ENCODE measurements around the gene GRK5.

Gene GRK5

DNA sequence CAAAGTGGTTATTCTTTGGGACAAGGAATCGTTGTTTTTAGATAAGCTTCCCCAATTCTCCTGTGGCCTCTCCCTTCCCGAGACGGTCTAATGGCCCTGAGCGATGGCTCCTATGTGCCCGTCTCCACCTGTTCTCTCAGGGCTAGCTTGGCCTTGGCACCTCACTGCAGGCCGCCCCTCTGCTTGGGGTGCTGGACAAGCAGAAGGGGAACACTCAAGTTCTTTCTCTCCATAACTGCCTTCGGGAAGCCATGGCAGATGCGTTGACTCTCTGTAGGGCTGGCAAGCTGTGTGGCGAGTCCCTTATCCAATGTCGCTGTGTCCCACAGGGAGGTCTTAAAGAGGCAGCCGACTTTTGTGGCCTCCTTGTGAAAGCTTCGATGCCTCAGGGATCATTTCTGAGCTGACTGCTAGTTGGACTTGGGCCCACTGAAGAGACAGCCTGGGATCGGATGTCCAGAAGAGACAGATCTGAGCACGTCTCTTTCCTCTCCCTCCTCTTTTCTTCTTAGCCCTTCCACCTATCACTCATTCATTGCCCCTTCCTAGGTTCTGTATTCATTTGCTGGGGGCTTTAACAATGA lies 70.8 kb downstream of the GRK5 start:
- no peak for DNase-seq

DNA sequence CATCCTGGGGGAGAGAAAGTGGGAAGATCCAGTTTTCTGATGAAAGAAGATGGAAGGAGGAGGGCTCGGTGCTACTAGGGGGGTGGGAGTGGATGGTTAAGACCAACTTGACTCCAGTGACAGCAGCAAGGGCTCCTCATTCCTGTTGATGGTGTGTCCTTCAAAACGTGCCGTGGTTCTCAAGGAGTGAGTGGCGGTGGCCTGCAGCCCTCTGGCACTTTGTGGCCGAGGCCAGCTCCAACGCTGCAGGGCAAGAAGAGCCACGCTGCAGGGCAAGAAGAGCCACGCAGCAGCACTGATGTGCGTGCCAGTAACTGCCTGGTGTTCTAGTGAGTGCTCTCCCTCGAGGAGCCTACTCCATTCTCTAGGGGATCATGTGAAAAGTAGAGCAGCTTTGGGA lies 72.1 kb downstream of the GRK5 start:
- no peak for DNase-seq

DNA sequence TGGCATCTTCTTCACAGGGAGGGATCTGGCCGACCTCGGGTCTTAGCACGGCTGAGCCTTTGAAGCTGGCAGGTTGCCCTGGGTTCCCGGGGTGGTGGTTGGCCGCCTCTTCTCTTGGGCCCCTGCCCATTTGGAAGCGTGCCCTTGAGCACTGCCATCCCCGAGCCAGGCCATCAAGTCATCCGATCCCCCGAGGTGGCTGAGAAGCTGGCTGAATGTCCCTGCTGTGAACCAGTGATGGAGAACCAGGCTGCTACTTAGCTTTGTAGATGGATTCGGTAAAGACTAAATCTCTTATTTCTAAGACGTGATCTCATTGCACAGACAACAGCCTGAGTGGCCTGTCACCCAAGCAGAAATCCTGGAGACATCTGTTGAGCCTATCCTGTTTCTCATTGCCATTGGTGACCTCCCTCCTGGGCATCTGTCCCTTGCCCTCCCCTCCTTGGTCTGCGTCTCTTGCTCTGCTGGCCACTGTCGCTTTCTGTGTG lies 74.3 kb downstream of the GRK5 start:
- DNase-seq, result no peak

DNA sequence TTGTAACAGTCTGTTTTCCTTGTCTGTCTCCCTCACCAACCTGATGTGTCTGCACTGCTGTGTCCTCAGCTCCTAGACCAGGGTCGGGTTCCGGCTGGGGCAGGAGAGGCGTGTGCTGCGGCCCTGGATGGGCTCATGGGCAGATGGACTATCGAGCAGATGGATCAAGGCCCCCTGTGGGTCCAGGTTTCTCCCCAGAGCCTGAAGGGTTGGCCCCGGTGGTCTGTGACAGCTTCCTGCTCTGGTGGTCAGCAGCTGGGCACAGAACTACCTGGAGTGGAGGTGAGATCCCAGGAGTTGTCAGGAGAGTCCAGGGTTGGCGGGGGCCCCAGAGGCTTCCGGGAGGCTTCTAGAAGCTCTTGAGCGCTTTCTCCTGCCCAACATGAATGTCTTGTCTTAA lies 75.1 kb downstream of the GRK5 start:
- DNase-seq, result no peak

DNA sequence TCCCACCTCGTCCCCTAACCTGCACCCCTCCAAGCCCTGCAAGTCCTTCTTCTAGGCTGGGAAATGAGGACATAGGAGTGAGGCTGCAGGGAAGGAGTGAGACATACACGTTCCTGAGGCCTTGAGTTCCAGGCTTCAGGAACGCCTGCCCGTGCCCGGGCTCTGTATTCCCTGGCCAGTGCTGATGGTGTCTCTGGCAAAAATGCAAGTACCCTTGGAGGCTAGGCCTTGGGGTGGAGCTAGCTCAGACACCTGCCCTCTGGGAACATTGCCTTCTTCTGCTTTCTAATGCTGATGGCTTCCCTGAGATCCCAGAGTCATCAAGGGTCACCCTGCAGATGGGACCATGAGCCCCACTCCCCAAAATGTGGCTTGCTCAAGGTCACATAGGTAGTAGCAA lies 76.0 kb downstream of the GRK5 start:
- no peak for DNase-seq

DNA sequence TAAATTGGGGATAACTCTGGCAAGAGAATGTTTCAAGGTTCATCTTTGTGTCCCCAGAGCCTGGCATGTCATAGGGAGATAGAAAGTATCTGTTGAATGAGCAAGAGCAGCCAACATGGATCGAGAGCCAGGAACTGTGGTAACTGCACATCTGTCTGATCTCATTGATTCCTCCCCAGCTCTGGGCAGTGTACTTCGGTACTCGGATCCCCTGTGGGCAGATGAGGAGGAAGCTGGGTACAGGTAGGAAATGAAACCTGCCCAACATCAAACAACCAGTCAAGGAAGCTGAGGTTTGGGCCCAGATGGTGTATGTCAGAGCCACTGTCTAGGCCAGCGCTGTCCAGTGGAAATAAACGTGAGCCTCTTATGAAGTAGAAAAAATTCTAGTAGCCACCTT lies 76.4 kb downstream of the GRK5 start:
- peak in 4 of 5 donors; percentile 17 to 58 (median 24) for DNase-seq

DNA sequence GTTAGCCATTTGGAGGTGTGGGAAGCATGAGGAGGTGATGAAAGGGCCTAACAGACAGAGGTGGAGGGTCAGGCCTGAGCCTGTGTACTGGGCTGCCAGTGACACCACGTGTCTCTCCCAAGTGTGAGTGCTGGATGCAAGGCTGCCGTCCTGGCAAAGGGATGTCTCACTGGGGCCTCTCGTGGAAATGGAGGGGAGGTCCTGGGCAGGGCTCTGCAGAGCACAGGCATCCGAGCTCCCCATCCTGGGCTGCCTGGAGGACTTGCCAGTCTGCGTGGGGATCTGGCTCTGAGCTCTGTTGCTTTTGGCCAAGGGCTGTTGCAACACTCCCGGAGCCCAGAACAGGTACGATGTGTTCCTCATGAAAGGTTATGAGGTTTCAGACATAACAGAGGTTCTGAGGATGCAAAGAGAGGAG lies 77.3 kb downstream of the GRK5 start:
- no peak for DNase-seq

DNA sequence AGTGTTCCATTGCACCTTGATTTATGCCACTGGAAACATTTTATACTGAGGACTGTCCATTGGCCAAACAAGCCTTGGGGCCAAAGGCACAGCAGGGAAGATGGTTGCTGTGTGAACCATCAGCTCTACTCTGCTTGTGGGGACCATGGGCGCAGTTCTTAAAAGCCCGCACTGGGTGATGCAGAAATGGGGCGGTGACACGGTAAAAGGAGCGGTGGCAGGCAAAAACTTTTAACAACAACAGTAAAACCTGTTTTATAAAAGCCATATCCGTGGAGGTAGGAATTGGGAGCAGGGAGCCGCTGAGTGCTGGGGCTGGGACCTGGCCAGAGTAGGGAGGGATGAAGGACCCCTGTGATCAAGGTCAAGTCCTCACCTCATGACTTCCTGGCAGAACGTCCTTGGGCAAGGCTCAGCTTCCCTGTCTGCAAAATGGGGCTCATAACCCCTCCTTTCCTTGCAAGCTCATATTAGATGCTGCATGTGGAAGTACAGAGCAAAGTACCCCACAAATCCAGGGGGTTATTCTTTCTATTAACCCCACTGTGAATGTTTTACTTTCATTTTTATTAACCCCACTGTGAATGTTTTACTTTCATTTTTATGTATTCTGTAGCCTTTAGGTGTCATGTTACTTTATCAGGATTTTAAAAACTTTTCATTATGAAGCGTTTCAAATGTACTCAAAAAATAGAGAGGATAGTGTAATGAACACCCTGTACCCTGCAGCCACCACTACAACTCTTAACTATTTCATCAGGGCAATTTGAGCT lies 78.3 kb downstream of the GRK5 start:
- DNase-seq, result no peak

DNA sequence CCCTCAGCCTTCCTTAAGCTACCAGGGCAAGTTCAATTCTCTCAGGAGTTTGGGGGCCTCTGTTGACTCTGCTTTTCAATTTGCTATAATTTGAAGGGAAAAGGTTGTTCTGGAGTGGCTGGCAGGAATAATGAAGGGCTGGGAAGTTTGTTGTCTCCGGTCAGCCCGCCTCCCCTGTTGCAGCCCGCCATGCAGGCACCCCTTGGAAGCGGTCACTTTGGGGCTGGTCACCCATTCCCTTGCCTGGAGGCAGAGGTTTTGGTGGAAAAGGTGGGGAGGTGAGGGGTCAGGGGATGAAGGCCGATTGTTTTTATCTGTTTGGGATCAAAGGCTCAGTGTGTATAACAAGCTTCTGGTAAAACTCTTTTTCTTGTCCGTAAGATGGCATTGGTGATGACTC lies 79.1 kb downstream of the GRK5 start:
- DNase-seq, result no peak

DNA sequence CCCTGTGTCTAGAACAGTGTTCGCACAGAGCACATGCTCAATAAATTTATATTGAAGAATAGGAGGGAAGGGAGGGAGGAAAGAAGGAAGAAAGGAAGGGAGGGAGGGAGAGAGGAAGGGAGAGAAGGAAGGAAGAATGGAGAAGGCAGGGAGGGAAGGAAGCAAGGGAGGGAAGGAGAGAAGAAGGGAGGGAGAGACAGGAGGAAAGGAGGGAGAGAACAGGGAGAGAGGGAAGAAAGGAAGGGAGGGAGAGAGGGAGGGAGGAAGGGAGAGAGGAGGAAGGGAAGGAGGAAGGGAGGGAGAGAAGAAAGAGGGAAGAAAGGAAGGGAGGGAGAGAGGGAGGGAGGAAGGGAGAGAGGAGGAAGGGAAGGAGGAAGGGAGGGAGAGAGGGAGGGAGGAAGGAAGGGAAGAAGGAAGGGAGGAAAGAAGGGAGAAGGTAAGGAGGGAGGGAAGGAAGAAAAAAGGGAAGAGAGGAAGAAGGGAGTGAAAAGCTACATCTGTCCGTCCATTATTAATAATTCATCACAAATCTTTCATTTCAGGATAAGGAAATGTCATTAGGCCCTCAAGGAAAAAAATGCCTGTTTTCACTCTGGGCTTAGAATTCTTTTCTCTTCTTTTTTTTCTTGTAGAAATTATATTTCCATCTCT lies 79.7 kb downstream of the GRK5 start:
- no peak for DNase-seq

DNA sequence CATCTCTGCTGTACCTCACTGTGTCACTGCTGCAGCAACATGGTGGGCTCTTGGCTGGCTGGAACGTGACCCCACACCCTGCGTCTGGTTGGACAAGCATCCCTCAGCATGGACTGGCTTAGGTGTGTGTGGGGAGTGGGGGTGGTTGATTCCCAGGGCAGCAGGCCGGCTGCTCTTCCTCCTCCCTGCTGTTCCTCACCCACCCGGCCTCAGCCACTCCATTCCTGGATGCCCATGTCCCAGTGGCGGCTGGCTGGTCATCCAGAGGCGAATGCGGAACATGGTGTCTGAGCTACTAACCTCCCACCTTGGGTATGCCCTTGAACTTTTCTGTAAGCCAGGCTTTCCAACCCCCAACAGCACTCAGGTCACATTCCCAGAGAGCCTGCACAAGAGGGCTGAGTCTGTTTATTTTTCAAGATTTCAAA lies 81.2 kb downstream of the GRK5 start:
- no peak for DNase-seq

DNA sequence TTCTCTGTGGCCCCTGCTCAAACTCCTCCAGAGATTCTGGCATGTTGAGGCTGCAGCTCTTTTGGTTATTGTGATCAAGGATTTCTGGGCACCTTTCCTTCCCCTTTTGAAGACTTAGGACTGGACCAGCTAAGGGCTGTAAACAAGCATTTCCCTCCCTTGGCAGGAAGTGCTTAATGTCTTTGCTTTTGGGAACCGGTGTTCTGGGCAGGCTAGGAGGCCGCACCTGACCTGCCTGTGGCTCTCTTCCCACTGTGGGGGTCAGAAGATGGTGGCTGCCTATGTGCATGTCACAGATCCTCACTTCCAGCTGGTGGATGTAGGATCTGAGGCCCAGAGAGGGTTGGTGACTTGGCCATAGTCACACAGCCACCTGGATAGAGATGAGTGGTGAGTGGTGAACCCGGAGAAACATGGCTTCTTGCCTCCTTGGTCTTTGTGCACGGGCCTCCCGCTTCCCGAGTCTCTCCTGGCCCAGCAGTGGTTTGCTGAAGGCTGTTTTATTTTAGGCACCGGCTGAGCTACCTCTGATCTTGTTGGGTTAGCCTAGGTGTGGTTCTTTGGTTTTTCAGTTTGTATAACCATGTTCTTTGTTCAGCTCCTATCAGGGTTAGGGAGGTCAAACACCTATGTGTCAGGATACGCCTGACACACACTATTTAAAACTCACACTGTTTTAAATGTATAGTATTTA lies 82.0 kb downstream of the GRK5 start:
- DNase-seq, result no peak

DNA sequence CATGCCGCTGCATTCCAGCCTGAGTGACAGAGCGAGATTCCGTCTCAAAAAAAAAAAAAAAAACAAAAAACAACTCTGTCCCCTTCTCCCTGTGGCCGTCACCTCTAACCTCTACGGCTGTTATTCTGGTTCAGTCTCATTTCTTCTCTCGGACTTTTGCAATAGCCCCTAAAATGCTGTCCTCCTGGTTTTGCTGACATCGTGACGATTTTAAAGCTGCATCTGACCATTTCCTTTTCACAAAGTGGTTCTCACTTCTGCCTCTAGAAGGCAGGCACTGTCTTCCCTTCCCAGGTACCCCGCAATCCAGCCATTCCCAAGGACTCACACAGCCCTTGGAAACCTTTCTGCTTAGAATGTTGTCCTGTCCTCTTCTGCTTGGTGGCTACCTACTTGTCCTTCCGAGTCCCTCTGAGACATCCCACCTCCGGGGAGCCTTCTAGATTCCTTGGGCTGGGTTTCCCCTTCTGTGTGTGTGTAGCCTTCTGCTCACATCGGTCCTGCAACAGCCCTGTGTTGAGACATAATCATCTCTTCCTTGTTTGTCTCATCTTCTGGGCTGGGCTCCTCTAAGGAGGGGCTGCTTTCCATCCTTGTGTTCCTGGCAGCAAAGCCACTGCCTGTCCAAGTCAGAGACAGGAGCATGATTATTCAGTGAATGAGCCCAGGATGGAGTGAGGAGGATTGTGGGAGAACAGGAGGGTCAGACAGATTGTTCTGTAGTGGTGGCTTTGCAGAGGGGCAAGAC lies 83.1 kb downstream of the GRK5 start:
- DNase-seq, result no peak

DNA sequence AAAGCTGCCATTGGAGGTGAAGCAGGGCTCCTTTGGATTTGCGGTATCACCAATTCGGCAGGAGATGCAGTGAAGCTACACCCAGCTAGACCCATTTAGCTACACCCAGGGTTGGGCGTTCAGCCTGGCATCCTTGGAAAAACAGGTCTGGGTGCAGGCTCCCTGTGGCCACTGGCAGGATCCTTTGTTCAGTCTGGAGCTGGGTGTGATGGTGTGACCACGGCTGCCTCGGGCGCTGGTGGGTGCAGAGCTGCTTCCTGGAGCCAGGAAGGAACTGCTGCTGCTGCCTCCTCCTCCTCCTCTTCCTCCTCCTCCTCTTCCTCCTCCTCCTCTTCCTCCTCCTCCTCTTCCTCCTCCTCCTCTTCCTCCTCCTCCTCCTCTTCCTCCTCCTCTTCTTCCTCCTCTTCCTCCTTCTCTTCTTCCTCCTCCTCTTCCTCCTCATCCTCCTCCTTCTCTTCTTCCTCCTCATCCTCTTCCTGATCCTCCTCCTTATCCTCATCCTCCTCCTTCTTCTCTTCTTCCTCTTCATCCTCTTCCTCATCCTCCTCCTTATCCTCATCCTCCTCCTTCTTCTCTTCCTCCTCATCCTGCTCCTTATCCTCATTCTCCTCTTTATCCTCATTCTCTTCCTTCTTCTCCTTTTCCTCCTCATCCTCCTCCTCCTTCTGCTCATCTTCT lies 84.0 kb downstream of the GRK5 start:
- DNase-seq, result no peak

DNA sequence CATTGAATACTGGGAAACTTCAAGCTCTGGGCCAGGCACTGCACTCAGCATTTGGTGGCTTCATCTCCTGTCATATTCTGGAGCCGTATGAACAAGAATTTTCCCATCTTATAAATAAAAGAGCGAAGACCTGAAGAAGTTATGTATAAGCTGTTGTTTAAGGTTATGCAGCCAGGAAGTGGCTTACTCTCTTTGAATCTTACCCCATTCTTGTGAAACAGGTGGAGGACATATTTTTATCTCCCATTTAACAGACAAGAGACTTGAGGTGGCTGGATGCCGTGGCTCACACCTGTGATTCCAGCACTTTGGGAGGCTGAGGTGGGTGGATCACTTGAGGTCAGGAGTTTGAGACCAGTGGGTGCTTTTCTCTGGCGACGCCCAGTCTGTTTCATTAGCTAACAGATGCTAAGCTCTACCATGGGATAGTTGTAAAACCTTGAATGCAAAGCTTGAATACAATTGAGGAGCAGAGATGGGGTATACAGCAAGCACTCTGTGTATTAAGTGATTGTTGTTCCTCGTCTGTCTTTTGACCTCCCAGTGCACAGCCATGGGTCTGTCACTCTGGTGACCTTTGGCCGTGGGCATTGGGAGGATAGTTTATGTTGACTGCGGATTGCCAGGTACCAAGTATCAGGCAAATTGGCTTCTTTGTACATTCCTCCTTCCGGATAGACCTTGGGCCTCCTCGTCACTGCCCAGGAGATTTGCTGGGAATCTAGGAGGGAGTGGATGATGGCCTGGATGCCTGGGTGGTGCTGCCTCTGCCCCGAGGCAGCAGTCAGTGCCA lies 85.8 kb downstream of the GRK5 start:
- no peak for DNase-seq

DNA sequence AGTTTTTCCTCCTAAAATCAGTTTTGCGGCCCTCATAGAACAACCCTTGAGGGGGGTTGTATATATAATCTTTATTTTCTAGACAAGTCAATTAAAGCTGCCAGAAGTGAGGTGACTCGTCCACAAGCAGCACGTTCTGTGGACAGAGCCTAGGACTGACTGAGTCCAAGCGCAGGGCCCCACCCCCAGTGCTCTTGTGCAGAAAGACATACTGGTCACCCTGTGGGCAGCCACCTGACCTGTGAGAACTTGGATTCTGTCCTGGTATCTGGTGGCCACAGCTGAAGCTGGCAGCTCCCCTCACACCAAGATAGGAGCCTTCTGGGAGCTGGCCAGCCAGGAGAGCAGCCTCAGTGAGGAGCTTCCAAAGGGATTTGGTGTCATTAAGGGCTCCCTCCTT lies 89.3 kb downstream of the GRK5 start:
- DNase-seq, result no peak

DNA sequence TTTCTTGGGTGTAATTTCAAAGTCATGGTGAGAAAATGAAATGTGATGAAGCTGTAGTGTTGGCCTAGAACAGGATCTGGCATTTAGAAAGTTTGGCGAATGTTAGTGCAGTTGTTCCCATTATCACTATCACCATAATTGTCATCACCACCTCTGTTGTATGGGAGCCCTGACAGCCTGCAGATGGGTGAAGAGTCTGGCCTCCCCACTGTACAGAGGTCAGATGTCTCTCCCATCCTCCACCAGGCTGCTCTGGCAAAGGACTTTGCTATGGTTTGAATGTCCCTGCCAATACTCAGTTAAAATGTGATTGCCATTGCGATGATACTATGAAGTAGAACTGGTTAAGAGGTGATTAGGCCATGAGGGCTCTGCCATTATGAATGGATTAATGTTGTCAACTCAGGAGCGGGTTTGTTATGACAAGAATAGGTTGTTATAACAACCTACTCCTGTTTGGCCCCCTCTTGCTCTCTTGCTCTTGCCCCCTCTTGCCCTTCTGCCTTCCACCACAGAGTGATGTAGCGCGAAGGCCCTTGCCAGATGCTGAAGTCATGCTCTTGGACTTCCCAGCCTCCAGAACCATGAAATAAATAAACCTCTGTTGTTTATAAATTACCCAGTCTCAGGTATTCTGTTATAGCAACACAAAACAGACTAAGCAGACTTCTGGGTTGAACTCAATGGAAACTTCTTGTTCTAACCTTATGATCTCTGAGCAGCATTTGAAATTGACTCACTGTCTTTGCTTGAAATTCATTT lies 90.0 kb downstream of the GRK5 start:
- DNase-seq, result no peak

DNA sequence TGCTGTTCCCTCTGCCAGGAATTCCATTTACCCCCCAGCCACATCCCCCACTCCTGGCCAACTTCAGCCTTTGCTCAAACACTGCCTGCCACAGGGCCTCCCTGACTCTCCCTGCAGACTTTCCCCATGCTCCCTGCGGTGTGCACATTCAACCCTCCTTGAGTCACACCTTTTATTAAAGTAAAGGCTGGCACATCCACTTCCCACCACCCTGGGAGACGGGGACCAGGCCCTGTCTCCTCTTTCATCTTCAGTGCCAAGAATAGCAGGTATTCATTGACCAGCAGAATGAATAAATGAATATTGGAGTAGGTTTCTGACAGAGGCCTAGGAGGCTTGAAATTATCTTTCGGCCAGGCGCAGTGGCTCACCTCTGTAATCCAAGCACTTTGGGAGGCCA lies 91.4 kb downstream of the GRK5 start:
- no peak for DNase-seq

DNA sequence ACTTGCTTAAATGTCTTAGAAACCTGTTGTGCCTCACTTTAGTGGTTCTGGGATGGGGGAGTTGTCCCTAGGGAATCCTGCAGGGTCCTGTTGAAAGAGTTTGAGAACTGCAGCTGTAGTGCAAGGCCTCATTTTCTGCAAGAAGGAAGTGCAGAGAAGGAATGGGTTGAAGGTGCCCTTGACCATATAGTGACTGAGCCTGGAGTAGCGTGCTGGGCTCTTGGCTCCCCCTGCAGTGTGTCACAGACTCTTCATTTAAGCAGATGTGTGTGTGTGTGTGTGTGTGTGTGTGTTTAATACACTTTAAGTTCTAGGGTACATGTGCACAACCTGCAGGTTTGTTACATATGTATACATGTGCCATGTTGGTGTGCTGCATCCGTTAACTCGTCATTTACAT lies 92.2 kb downstream of the GRK5 start:
- no peak for DNase-seq

DNA sequence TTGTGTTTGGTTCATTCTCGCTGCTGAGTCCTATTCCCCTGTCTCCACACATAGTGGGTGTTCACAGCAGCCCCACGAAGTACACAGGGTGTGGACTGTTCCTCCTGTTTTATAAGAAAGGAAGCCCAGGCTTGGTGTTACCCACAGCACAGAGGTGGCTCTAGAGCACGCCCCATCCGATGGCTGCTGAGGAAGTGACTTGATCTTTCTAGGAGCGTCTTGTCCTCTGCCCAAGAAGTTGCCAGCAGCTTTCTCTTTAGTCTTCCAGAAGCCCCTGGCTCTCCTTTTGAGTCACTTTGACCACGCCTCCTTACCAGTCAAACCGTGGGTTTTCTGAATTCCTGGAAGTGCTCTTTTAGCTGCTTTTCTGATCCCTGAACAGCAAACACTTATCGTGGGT lies 94.0 kb downstream of the GRK5 start:
- peak; percentile 30 to 94 (median 45) for DNase-seq
